HepG2 (cell line): ENCODE results near the gene HSD17B8. TPM values are rescaled to one million over a fixed set of nuclear protein-coding genes. Genes with fewer than 3 reads are reported as not detected.

Experiments used
- ATF2 ChIP-seq: sonication (generic); formaldehyde crosslinking; IDR thresholded peaks from 2 replicates; pipeline ENCODE4 v1.4.0; 2020; ENCODE audit warnings: missing genetic modification reagents
- DR1 ChIP-seq: sonication (generic); formaldehyde crosslinking; IDR thresholded peaks from 2 replicates; pipeline ENCODE4 v1.8.0; 2021; ENCODE audit warnings: mild to moderate bottlenecking, missing genetic modification reagents, inconsistent platforms
- KMT2A ChIP-seq: sonication (generic); formaldehyde crosslinking; IDR thresholded peaks from 2 replicates; pipeline ENCODE4 v1.4.0; 2020; ENCODE audit warnings: missing genetic modification reagents
- LCORL ChIP-seq, 2 experiments: fragments of 450-650 bp in 1 of 2; sonication (generic) in 1 of 2; formaldehyde crosslinking in 1 of 2; IDR thresholded peaks; 2 replicates each; pipeline versions ENCODE4 v1.5.0 to v1.6.1; 2017 to 2020; ENCODE audit warnings: antibody characterized with exemption in 1 of 2, missing genetic modification reagents in 1 of 2
- MAZ ChIP-seq, 2 experiments: sonication (generic) in 1 of 2; formaldehyde crosslinking in 1 of 2; IDR thresholded peaks; 2 replicates each; pipeline versions ENCODE4 v1.5.0 to v1.6.1; 2012 to 2020; ENCODE audit warnings: low read depth in 2 of 2, mild to moderate bottlenecking in 2 of 2, borderline replicate concordance in 1 of 2, improper control_type of control experiment in 1 of 2, low read length in 1 of 2, missing genetic modification reagents in 1 of 2, moderate library complexity in 1 of 2
- NR2C2 ChIP-seq: sonication (generic); formaldehyde crosslinking; IDR thresholded peaks from 2 replicates; pipeline ENCODE4 v1.4.0; 2020; ENCODE audit warnings: missing genetic modification reagents, mild to moderate bottlenecking, moderate library complexity, borderline replicate concordance
- PCBP2 ChIP-seq: fragments of 200-400 bp; formaldehyde crosslinking; optimal IDR thresholded peaks from 2 replicates; pipeline ENCODE3; 2018; ENCODE audit warnings: low read length, low read depth; ENCODE audit not compliant: poor library complexity, severe bottlenecking
- SIN3A ChIP-seq: IDR thresholded peaks from 2 replicates; pipeline ENCODE4 v1.6.1; 2011; ENCODE audit warnings: low read depth, mild to moderate bottlenecking, control low read depth, low read length, borderline replicate concordance
- THAP7 ChIP-seq: sonication (generic); formaldehyde crosslinking; IDR thresholded peaks from 2 replicates; pipeline ENCODE4 v1.8.1; 2023; ENCODE audit warnings: mild to moderate bottlenecking, missing genetic modification reagents
- ZBTB4 ChIP-seq: sonication (generic); formaldehyde crosslinking; IDR thresholded peaks from 2 replicates; pipeline ENCODE4 v1.4.0; 2020; ENCODE audit warnings: missing genetic modification reagents, mild to moderate bottlenecking, borderline replicate concordance
- ZC3H4 ChIP-seq: sonication (generic); formaldehyde crosslinking; IDR thresholded peaks from 2 replicates; pipeline ENCODE4 v1.4.0; 2020; ENCODE audit warnings: missing genetic modification reagents, borderline replicate concordance
- ZFY ChIP-seq: sonication (generic); formaldehyde crosslinking; IDR thresholded peaks from 2 replicates; pipeline ENCODE4 v1.4.0; 2020; ENCODE audit warnings: missing genetic modification reagents
- ZMYM4 ChIP-seq: sonication (generic); formaldehyde crosslinking; IDR thresholded peaks from 2 replicates; pipeline ENCODE4 v1.8.1; 2023; ENCODE audit warnings: mild to moderate bottlenecking, missing genetic modification reagents
- ZNF124 ChIP-seq: sonication (generic); formaldehyde crosslinking; IDR thresholded peaks from 2 replicates; pipeline ENCODE4 v1.4.0; 2020; ENCODE audit warnings: missing genetic modification reagents
- ZNF232 ChIP-seq: sonication (generic); formaldehyde crosslinking; IDR thresholded peaks from 2 replicates; pipeline ENCODE4 v1.4.0; 2020; ENCODE audit warnings: missing genetic modification reagents, borderline replicate concordance
- ZNF263 ChIP-seq: sonication (generic); formaldehyde crosslinking; IDR thresholded peaks from 2 replicates; pipeline ENCODE4 v1.4.0; 2020; ENCODE audit warnings: missing genetic modification reagents
- ZNF3 ChIP-seq: IDR thresholded peaks from 2 replicates; pipeline ENCODE4 v1.7.0; 2017; ENCODE audit warnings: inconsistent platforms
- ZNF510 ChIP-seq: sonication (generic); formaldehyde crosslinking; IDR thresholded peaks from 2 replicates; pipeline ENCODE4 v1.4.0; 2020; ENCODE audit warnings: low read depth, mild to moderate bottlenecking, missing genetic modification reagents
- ZNF567 ChIP-seq: sonication (generic); formaldehyde crosslinking; IDR thresholded peaks from 2 replicates; pipeline ENCODE4 v1.8.1; 2023; ENCODE audit warnings: mild to moderate bottlenecking, missing genetic modification reagents, borderline replicate concordance
- ZNF781 ChIP-seq: sonication (generic); formaldehyde crosslinking; IDR thresholded peaks from 2 replicates; pipeline ENCODE4 v1.5.1; 2020; ENCODE audit warnings: borderline replicate concordance, mild to moderate bottlenecking, missing genetic modification reagents; ENCODE audit errors: not compliant biosample characterization
- polyA plus RNA-seq, 8 experiments: library from polyadenylated mRNA; depleted of rRNA in 3 of 8; stranded (reverse) in 7 of 8; unstranded in 1 of 8; fragments of >200 nt; fragmentation: Illumina TruSeq in 4 of 8; extraction: Trizol in 4 of 8; gene quantifications; 2 replicates each; pipeline versions ENCODE4 v1.2.1 to v1.2.3, GENCODE V29; 2011 to 2016; ENCODE audit warnings: low read depth in 4 of 8, missing spikeins in 1 of 8, mixed read lengths in 1 of 8; ENCODE audit not compliant: insufficient read depth in 1 of 8
- total RNA-seq, 5 experiments: library from RNA; depleted of rRNA; stranded (reverse); fragments of >200 nt; fragmentation: Illumina TruSeq; extraction: Trizol; gene quantifications; 2 replicates each; pipeline ENCODE4 v1.2.3, GENCODE V29; 2016; ENCODE audit warnings: low read depth in 1 of 5
- TF ChIP-seq, protein P1 (sequence below): sonication (generic); formaldehyde crosslinking; IDR thresholded peaks from 2 replicates; pipeline ENCODE4 v1.4.0; 2020; ENCODE audit warnings: missing genetic modification reagents, borderline replicate concordance

The HSD17B8 gene
- total and polyA plus RNA-seq, 2 of the 13 experiments (the other 11 are each of a cell fraction or from before 2014, with no cell fraction given): 12.6 to 20.1 TPM

DNA sequence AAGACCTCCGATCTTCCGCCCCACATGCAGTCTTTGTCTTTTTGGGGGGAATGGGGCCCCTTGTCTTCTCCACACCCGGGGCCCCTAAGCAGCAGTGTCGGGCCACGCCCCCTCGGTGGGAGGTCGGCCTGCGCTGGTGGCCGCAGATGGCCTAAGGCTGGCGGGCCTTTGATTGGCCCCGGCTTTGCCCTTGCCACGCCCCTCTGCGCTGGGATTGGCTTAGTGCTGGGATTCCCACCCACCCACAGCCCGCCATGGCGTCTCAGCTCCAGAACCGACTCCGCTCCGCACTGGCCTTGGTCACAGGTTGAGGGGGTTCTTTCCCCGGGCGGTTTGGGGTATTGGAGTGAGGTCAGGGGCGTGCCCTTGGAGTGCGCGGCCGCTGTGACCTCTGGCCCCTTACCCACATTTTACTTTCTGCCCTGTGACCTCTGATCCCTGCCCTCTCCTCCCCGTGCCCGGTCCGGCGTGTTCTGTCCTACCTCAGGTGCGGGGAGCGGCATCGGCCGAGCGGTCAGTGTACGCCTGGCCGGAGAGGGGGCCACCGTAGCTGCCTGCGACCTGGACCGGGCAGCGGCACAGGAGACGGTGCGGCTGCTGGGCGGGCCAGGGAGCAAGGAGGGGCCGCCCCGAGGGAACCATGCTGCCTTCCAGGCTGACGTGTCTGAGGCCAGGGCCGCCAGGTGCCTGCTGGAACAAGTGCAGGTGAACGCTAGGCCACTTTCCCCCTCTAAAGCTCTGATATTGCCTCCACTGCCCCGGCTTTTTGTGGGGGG is at the start of gene HSD17B8 (continued):
- TF ChIP-seq THAP7: peak; percentile 56; the same call in 1 of the 2 replicates
- peak; percentile 84 for TF ChIP-seq ZC3H4 (CRISPR knock-in tag)
- TF ChIP-seq ZNF263: peak; percentile 39; the same call in 1 of the 2 replicates
- TF ChIP-seq ZNF3 (CRISPR knock-in tag): no peak
- TF ChIP-seq, protein P1, sequence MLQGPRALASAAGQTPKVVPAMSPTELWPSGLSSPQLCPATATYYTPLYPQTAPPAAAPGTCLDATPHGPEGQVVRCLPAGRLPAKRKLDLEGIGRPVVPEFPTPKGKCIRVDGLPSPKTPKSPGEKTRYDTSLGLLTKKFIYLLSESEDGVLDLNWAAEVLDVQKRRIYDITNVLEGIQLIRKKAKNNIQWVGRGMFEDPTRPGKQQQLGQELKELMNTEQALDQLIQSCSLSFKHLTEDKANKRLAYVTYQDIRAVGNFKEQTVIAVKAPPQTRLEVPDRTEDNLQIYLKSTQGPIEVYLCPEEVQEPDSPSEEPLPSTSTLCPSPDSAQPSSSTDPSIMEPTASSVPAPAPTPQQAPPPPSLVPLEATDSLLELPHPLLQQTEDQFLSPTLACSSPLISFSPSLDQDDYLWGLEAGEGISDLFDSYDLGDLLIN (CRISPR knock-in tag): 0 out of 2 replicates have a peak, but pooled peaks have one; percentile 42
- peak; percentile 74 for TF ChIP-seq ZFY
- peak; percentile 65; the same call in 1 of the 2 replicates for TF ChIP-seq KMT2A (CRISPR knock-in tag)
- peak; percentile 54; the same call in 1 of the 2 replicates for TF ChIP-seq ZBTB4 (CRISPR knock-in tag)
- peak; percentile 75 for TF ChIP-seq SIN3A
- peak; percentile 93 for TF ChIP-seq ZNF232 (CRISPR knock-in tag)
- peak; percentile 63; the same call in 1 of the 2 replicates for TF ChIP-seq ZMYM4 (CRISPR knock-in tag)
- peak; percentile 71; the same call in 1 of the 2 replicates for TF ChIP-seq DR1
- TF ChIP-seq MAZ (IDR thresholded peaks at IDR 0.05; ENCODE audit: borderline replicate concordance, low read depth, low read length): no peak; the same call in 1 of the 2 replicates
- TF ChIP-seq MAZ (CRISPR knock-in tag; IDR thresholded peaks at IDR 0.05; ENCODE audit: low read depth): peak; percentile 29; the same call in 1 of the 2 replicates
- no peak for TF ChIP-seq ZNF781 (CRISPR knock-in tag)
- TF ChIP-seq ATF2 (CRISPR knock-in tag): peak; percentile 63; the same call in 1 of the 2 replicates
- TF ChIP-seq ZNF567 (CRISPR knock-in tag): no peak
- TF ChIP-seq NR2C2: peak; percentile 94
- no peak for TF ChIP-seq PCBP2
- peak; percentile 90 for TF ChIP-seq ZNF124 (CRISPR knock-in tag)
- 0 out of 2 replicates have a peak, but pooled peaks have one; percentile 76 for TF ChIP-seq ZNF510 (CRISPR knock-in tag)
- no peak for TF ChIP-seq LCORL (IDR thresholded peaks at IDR 0.05)
- TF ChIP-seq LCORL (CRISPR knock-in tag; IDR thresholded peaks at IDR 0.05): peak; percentile 79
